ENCODE data around the gene KLHL7.

KLHL7 gene

DNA sequence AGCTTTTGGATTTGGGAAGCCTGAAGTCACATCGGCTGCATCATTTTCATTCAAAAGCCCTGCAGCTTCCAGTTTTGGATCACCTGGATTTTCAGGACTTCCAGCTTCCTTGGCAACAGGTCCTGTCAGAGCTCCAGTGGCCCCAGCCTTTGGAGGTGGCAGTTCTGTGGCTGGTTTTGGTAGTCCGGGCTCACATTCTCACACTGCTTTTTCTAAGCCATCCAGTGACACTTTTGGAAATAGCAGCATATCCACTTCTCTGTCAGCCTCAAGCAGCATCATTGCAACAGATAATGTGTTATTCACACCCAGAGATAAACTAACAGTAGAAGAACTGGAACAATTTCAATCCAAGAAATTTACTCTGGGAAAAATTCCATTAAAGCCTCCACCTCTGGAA is 94.7 kb downstream of the KLHL7 start:
- no peaks in the 10 kb centered on the region for H3K79me2 ChIP-seq (ENCODE audit: insufficient read depth, low read length)
- peaks cover 43% of the 10 kb centered on the region for H3K36me3 ChIP-seq (ENCODE audit: insufficient read depth, low read length)
- DNase-seq, result no peak
- TF ChIP-seq, protein P1, sequence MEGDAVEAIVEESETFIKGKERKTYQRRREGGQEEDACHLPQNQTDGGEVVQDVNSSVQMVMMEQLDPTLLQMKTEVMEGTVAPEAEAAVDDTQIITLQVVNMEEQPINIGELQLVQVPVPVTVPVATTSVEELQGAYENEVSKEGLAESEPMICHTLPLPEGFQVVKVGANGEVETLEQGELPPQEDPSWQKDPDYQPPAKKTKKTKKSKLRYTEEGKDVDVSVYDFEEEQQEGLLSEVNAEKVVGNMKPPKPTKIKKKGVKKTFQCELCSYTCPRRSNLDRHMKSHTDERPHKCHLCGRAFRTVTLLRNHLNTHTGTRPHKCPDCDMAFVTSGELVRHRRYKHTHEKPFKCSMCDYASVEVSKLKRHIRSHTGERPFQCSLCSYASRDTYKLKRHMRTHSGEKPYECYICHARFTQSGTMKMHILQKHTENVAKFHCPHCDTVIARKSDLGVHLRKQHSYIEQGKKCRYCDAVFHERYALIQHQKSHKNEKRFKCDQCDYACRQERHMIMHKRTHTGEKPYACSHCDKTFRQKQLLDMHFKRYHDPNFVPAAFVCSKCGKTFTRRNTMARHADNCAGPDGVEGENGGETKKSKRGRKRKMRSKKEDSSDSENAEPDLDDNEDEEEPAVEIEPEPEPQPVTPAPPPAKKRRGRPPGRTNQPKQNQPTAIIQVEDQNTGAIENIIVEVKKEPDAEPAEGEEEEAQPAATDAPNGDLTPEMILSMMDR (IDR thresholded peaks at IDR 0.05; ENCODE audit: borderline replicate concordance, extremely low read depth, low read length, poor library complexity, severe bottlenecking), result no peak
- no peak for TF ChIP-seq EZH2 (IDR thresholded peaks at IDR 0.05; ENCODE audit: borderline replicate concordance, low read depth, low read length, severe bottlenecking)
- H3K9me3 ChIP-seq (ENCODE audit: insufficient read depth, low read length, severe bottlenecking), result no peaks in the 10 kb centered on the region
- ATAC-seq (ENCODE audit: insufficient read depth, low read depth), result no peak
- H4K20me1 ChIP-seq (ENCODE audit: insufficient read depth, low read length), result no peaks in the 10 kb centered on the region
- no peak overlapping the region for H3K4me3 ChIP-seq (ENCODE audit: low read depth in 1 of 2, low read length in 2 of 2)
- H3K27me3 ChIP-seq (ENCODE audit: insufficient read depth, low read length, poor library complexity), result no peaks in the 10 kb centered on the region
- H3K27ac ChIP-seq (ENCODE audit: low read length), result no peak overlapping the region
- no peak overlapping the region for H2AFZ ChIP-seq (ENCODE audit: low read depth, low read length)
- no peak overlapping the region for H3K9ac ChIP-seq (ENCODE audit: low read depth, low read length)
- no peaks in the 10 kb centered on the region for H3K4me1 ChIP-seq (ENCODE audit: insufficient read depth, low read length)
- no peak overlapping the region for H3K4me2 ChIP-seq (ENCODE audit: insufficient read depth, low read length)

DNA sequence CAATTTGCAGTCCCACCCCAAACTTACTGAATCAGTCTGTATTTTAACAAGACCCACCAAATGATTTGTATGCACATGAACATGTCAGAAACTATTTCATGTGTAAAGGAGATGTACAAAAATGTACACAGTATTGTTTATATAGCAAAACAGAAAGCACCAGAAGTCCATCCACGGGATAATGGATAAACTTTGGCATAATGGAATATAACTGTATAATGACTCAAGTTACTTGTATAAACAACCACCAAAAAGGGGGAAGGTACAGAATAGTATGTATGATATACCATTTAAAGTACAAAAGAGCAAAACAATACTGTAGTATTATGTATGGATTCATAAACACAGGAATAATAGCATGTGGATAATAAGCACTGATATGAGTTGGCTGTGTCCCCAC is 98.7 kb downstream of the KLHL7 start:
- no peak overlapping the region for H2AFZ ChIP-seq (ENCODE audit: low read depth, low read length)
- H4K20me1 ChIP-seq (ENCODE audit: insufficient read depth, low read length), result no peaks in the 10 kb centered on the region
- no peaks in the 10 kb centered on the region for H3K27me3 ChIP-seq (ENCODE audit: insufficient read depth, low read length, poor library complexity)
- ATAC-seq (ENCODE audit: insufficient read depth, low read depth) (no peak), DNase-seq (no peak)
- no peak overlapping the region for H3K27ac ChIP-seq (ENCODE audit: low read length)
- H3K4me3 ChIP-seq (ENCODE audit: low read depth in 1 of 2, low read length in 2 of 2), result no peak overlapping the region
- peaks cover 21% of the 10 kb centered on the region for H3K36me3 ChIP-seq (ENCODE audit: insufficient read depth, low read length)
- H3K79me2 ChIP-seq (ENCODE audit: insufficient read depth, low read length), result no peaks in the 10 kb centered on the region
- no peak overlapping the region for H3K9ac ChIP-seq (ENCODE audit: low read depth, low read length)
- TF ChIP-seq EZH2 (IDR thresholded peaks at IDR 0.05; ENCODE audit: borderline replicate concordance, low read depth, low read length, severe bottlenecking), result no peak
- TF ChIP-seq, protein P1 (IDR thresholded peaks at IDR 0.05; ENCODE audit: borderline replicate concordance, extremely low read depth, low read length, poor library complexity, severe bottlenecking), result no peak
- no peaks in the 10 kb centered on the region for H3K4me1 ChIP-seq (ENCODE audit: insufficient read depth, low read length)
- H3K9me3 ChIP-seq (ENCODE audit: insufficient read depth, low read length, severe bottlenecking), result no peaks in the 10 kb centered on the region
- no peak overlapping the region for H3K4me2 ChIP-seq (ENCODE audit: insufficient read depth, low read length)

- Histone ChIP-seq H3K79me2 (ENCODE audit: insufficient read depth, low read length) (no peaks in the 10 kb centered on the region), H3K4me1 (ENCODE audit: insufficient read depth, low read length) (no peaks in the 10 kb centered on the region), H3K4me3 (ENCODE audit: low read depth in 1 of 2, low read length in 2 of 2) (no peak overlapping the region), H3K27me3 (ENCODE audit: insufficient read depth, low read length, poor library complexity) (no peaks in the 10 kb centered on the region), H3K9me3 (ENCODE audit: insufficient read depth, low read length, severe bottlenecking) (no peaks in the 10 kb centered on the region), H3K9ac (ENCODE audit: low read depth, low read length) (no peak overlapping the region), H4K20me1 (ENCODE audit: insufficient read depth, low read length) (no peaks in the 10 kb centered on the region), H3K36me3 (ENCODE audit: insufficient read depth, low read length) (peaks cover 8% of the 10 kb centered on the region; the same call in 1 of the 2 replicates), H2AFZ (ENCODE audit: low read depth, low read length) (no peak overlapping the region), H3K4me2 (ENCODE audit: insufficient read depth, low read length) (no peak overlapping the region), H3K27ac (ENCODE audit: low read length) (no peak overlapping the region)
- no peak for DNase-seq
- no peak for ATAC-seq (ENCODE audit: insufficient read depth, low read depth)
- TF ChIP-seq, protein P1 (IDR thresholded peaks at IDR 0.05; ENCODE audit: borderline replicate concordance, extremely low read depth, low read length, poor library complexity, severe bottlenecking), result no peak
- no peak for TF ChIP-seq EZH2 (IDR thresholded peaks at IDR 0.05; ENCODE audit: borderline replicate concordance, low read depth, low read length, severe bottlenecking)
Observed at GRCh38 chr7:23205577-23205908, 100.0 kb downstream of the KLHL7 start.

Measured in DND-41 (cell line).